OCI-LY7 (cell line): Measurements from ENCODE around the gene BCL7B.
A peak's percentile ranks its signal among the peaks of the same experiment; 100 is the strongest.

Source experiments
- CTCF ChIP-seq: fragments of 200-600 bp; sonication (generic); conservative IDR thresholded peaks from 2 replicates; pipeline ENCODE4 v1.5.1; 2014; ENCODE audit warnings: mild to moderate bottlenecking, antibody characterized with exemption, low read length, moderate library complexity, mixed read lengths
- EZH2phosphoT487 ChIP-seq: fragments of 200-600 bp; sonication (generic); IDR thresholded peaks from 2 replicates; pipeline ENCODE4 v1.6.1; 2018; ENCODE audit warnings: low read depth, borderline replicate concordance, mild to moderate bottlenecking, mixed run types, antibody characterized with exemption, low read length, moderate library complexity, mixed read lengths

DNA sequence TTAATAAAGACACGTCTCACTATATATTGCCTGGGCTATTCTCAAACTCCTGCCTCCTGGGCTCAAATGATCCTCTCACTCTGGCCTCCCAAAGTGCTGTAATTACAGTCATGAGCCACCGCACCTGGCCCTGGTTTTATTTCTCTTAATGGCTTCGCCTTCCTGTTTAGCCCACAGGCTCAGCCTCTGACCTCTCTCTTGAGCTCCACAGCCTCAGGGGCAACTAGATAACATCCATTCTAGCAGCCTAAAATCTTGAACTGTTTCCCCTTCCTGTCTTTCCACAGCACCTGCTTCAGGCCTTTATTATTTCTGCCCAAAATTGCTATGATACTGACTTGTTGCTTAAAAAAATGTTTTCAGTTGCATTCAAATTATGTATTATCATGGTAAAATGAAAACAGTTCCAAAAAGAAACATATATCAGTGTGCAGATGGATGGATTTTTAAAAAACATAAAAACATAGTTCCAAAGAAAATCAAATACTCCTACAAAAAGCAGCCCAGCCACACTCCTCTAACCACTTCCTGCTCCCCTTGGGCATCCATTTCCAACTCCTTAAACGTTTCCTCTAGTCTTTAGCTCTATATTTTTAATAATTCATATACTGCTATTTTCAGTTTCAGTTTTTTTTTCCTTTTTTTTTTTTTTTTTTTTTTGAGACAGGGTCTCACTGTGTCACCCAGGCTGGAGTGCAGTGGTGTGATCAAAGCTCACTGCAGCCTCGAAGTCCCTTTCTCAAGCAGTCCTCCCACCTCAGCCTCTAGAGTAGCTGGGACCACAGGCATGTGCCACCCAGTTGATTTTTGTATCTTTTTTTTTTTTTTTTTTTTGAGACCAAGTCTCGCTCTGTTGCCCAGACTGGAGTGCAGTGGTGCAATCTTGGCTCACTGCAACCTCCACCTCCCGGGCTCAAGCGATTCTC is 30.3 kb downstream of the BCL7B start:
- TF ChIP-seq CTCF (0 out of 2 replicates have a peak, but pooled peaks have one; percentile 21), EZH2phosphoT487 (no peak)
